GM21529 (cell line): Measurements from ENCODE around the gene PLCG1.
A peak's percentile ranks its signal among the peaks of the same experiment; 100 is the strongest.
"Not testable (repeated sequence)": the region's sequence is repeated elsewhere in the genome, so short reads cannot be mapped to it uniquely, and the experiment has no call there.

Experiments used
- ATAC-seq: cut with Tn5 transposase; IDR thresholded peaks from one replicate; pipeline ENCODE4 v1.9.1; 2021; ENCODE audit not compliant: unreplicated experiment

The PLCG1 gene

GRCh38 chr20:41136680-41137613 is at the start of gene PLCG1:
Gene PLCG1 (plus strand): TSS chr20:41137543. CDS start chr20:41137642, 99 bp downstream.
- peak; percentile 56 for ATAC-seq

DNA sequence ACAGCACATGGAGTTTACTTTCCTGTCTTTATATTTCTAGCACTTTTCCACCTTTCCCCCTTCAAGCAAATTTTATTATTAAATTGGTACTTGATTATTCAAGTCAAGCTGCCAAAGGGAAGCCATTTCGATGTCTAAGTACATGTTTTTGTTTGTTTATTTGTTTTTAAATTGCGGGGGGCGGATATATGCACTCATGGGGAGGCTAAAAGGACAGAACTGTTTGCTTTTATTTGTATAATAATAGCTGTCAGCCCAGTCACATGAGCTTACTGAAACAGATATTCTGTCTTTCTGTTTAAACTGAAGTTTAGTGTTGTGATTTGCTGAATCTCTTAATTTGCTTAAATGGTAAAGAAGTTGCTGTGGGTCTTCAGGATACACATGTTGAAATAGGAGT is 49.6 kb upstream of the PLCG1 start:
- no peak for ATAC-seq

- ATAC-seq: no peak
These were observed 47.8 kb upstream of the PLCG1 start for GRCh38 chr20:41089555-41089954.

DNA sequence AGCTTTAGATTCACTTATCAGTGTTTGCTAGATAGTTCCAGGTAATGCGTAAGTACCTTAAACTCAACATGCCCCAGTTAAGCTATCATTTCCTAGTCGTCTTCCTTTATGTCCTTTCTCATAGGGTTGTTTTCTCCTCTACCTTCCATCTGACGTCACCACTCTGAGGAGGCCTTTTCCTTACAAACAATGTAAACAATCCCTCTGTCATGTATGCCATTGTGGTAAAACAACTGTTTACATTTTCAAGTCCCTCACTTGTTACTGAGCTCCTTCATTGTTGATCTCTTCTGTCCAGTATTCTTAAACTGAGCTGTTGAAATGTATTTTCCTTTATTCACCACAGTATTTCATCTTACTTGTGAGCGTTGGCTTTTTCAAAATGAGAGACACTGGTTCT is 45.4 kb upstream of the PLCG1 start:
- ATAC-seq: no peak

GRCh38 chr20:41094353-41095055 is 42.8 kb upstream of the PLCG1 start:
- no peak for ATAC-seq

- peak; percentile 52 for ATAC-seq
These were observed 42.0 kb upstream of the PLCG1 start for GRCh38 chr20:41095110-41095969.

GRCh38 chr20:41098703-41099250 is 38.6 kb upstream of the PLCG1 start:
- no peak for ATAC-seq

GRCh38 chr20:41100001-41100480 is 37.3 kb upstream of the PLCG1 start:
- ATAC-seq: no peak

- no peak for ATAC-seq
These were observed 35.7 kb upstream of the PLCG1 start for GRCh38 chr20:41101660-41102059.

GRCh38 chr20:41108531-41108930 is 28.8 kb upstream of the PLCG1 start:
- no peak for ATAC-seq

DNA sequence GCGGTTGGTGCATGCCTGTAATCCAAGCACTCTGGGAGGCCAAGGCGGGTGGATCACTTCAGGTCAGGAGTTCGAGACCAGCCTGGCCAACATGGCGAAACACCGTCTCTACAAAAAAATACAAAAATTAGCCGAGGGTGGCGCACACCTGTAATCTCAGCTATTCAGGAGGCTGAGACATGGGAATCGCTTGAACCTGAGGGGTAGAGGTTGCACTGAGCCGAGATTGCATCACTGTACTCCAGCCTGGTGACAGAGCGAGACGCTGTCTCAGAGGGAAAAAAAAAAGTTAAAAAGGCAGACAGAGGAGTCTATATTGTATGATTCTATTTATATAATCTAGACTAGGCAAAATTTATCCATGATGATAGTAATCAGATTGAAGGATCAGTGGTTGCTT is 27.3 kb upstream of the PLCG1 start:
- no peak for ATAC-seq

- no peak for ATAC-seq
These were observed 26.3 kb upstream of the PLCG1 start for GRCh38 chr20:41110930-41111577.

GRCh38 chr20:41111578-41111951 is 25.8 kb upstream of the PLCG1 start:
- ATAC-seq: no peak

- no peak for ATAC-seq
These were observed 20.9 kb upstream of the PLCG1 start for GRCh38 chr20:41116282-41116956.

DNA sequence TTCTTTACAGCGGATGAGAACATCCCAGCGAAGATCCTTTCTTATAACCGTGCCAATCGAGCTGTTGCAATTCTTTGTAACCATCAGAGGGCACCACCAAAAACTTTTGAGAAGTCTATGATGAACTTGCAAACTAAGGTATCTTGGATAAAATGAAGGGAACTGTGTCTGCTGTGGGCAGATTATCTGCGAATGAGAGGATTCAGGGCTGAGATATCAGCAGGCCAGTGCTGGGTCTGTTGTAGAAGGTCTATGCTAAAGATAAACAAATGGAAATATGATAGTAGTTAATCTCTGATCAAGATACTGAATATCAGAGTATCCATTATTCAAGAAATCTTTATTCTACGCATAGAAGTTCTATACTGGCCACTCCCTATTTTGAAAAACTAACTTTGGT is 19.2 kb upstream of the PLCG1 start:
- not testable (repeated sequence) for ATAC-seq

- no peak for ATAC-seq
These were observed 18.7 kb upstream of the PLCG1 start for GRCh38 chr20:41118632-41119031.

GRCh38 chr20:41119614-41120561 is 17.5 kb upstream of the PLCG1 start:
- ATAC-seq: no peak

DNA sequence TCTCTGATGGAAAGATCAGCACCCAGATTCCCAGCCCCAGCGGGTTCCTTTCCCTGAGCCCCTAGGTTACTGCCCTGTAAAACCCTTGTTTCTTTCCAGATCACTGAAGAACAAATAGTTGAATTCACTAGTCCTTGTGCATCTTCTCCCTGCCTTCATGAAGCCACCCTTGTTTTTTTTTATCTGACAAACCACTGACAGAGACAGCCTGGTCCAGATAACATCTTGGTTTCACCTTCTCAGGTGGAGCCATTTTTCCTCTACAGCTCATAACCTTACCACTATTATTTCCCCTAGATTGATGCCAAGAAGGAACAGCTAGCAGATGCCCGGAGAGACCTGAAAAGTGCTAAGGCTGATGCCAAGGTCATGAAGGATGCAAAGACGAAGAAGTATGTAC is 15.9 kb upstream of the PLCG1 start:
- no peak for ATAC-seq

GRCh38 chr20:41123631-41124030 is 13.7 kb upstream of the PLCG1 start:
- no peak for ATAC-seq
